Large intestine (tissue), 1 donor: ENCODE measurements around the gene CATSPERZ. TPM values are rescaled to one million over a fixed set of nuclear protein-coding genes. Genes with fewer than 3 reads are reported as not detected.

ENCODE experiments used
- polyA plus RNA-seq: library from polyadenylated mRNA; unstranded; fragments of 120-200 nt; gene quantifications from one replicate; pipeline ENCODE4 v1.2.1, GENCODE V29; 2013

Gene CATSPERZ
- polyA plus RNA-seq, 1 donor = 0.15 TPM

Other genes with a start within 250 kb of the CATSPERZ start
- 18.2 TPM for gene MACROD1, start 134.2 kb upstream of the CATSPERZ start, polyA plus RNA-seq
- 109 TPM for gene STIP1, start 114.2 kb upstream of the CATSPERZ start, polyA plus RNA-seq
- 28.5 TPM for gene FERMT3, start 93.6 kb upstream of the CATSPERZ start, polyA plus RNA-seq
- gene TRPT1, start 74.2 kb upstream of the CATSPERZ start, polyA plus RNA-seq = 38.3 TPM
- 33.8 TPM for gene NUDT22, start 74.1 kb upstream of the CATSPERZ start, polyA plus RNA-seq
- gene DNAJC4, start 69.8 kb upstream of the CATSPERZ start, polyA plus RNA-seq = 52.5 TPM
- gene VEGFB, start 65.8 kb upstream of the CATSPERZ start, polyA plus RNA-seq = 105 TPM
- gene FKBP2, start 59.3 kb upstream of the CATSPERZ start, polyA plus RNA-seq = 79.3 TPM
- gene PPP1R14B, start 53.4 kb upstream of the CATSPERZ start, polyA plus RNA-seq = 62.6 TPM
- 115 TPM for gene PLCB3, start 48.8 kb upstream of the CATSPERZ start, polyA plus RNA-seq
- 39.6 TPM for gene BAD, start 15.7 kb upstream of the CATSPERZ start, polyA plus RNA-seq
- gene GPR137, start 14.5 kb upstream of the CATSPERZ start, polyA plus RNA-seq = 20.6 TPM
- gene KCNK4, start 9.1 kb upstream of the CATSPERZ start, polyA plus RNA-seq = 0.09 TPM
- gene ESRRA, start 5.2 kb downstream of the CATSPERZ start, polyA plus RNA-seq = 83.2 TPM
- 167 TPM for gene TRMT112, start 17.2 kb downstream of the CATSPERZ start, polyA plus RNA-seq
- 219 TPM for gene PRDX5, start 17.8 kb downstream of the CATSPERZ start, polyA plus RNA-seq
- gene CCDC88B, start 39.8 kb downstream of the CATSPERZ start, polyA plus RNA-seq = 13.5 TPM
- 25.8 TPM for gene RPS6KA4, start 58.8 kb downstream of the CATSPERZ start, polyA plus RNA-seq